ENCODE data around the gene SYT7. TPM values are rescaled to one million over a fixed set of nuclear protein-coding genes. Genes with fewer than 3 reads are reported as not detected.

SYT7 gene
- total RNA-seq, 1 experiment from 2014 or later: 0.48 TPM

DNA sequence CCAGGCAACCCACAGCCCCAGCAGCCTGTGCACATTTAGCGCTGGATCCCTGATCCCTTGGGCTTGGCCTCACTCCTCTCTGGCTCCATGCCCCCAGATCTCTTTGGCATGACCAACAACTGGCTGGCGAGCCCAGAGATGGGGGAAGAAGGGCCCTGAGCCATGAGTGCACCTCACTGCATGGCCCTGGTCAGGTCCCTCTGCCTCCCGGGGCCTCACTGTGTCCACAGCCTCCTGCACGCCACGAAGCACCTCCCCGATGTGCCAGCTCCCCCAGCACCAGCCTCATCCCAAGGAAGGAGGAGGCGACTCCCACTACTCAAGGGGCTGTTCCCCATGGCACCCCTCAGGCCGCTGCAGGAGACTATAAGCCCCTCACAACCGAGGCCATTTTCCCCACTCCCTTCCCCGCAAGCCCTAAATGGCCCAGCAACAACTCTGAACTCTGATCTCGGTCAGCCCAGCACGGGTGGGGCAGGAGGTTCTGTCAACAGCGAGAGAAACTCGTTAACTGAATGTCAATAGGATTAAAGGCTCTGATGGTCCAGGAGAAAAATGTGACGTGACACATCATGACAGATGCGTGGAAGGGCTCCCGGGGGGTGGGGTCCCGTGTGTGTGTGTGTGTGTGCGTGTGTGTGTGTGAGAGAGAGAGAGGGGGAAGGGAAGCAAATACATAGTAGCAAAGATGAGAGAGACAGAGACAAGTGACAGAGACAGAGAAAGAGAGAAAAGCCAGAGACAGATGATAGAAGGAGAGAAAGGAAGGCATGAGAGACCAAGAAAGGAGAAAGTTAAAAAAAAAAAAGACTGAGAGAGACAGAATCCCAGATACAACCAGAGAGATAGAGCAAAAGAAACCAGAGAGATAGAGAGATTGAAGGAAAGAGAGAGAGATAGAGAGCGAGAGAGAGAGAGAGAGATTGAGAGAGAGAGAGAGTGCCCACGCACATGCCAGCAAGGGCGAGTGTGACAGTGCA lies 28.4 kb upstream of the SYT7 start:
- DNase-seq (ENCODE audit: low read depth): no peak

DNA sequence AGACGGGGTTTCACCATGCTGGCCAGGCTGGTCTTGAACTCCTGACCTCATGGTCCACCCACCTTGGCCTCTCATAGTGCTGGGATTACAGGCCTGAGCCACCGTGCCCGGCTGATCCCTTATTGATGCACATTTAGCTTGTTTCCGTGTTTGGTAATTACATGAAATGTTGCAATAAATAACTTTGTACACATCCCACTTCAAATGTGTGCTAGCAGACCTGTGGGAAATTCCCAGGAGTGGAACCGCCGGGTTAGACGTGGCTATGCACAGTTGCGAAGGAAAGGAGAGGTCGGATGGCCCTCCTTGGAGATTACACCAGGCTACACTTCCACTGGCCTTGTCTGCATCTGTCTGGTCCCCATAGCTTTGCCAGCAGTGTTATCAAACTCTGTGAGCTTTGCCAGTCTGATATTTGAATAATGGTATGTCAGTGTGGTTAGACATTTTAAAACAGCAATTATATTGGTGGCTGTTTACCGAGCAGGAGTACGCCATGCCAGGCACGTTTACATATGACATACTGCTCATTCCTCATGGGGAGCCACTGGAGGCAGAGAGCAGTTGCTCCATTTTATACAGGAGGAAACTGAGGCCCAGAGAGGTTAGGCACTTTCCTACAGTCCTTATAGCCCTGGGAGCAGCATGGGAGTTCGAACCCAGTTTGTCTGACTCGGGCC lies 27.2 kb upstream of the SYT7 start:
- DNase-seq (ENCODE audit: low read depth): no peak

GRCh38 chr11:61607426-61607825 lies 26.6 kb upstream of the SYT7 start:
- no peak for DNase-seq (ENCODE audit: low read depth)

- DNase-seq (ENCODE audit: low read depth): no peak
Observed at GRCh38 chr11:61603667-61604066, 22.8 kb upstream of the SYT7 start.

DNA sequence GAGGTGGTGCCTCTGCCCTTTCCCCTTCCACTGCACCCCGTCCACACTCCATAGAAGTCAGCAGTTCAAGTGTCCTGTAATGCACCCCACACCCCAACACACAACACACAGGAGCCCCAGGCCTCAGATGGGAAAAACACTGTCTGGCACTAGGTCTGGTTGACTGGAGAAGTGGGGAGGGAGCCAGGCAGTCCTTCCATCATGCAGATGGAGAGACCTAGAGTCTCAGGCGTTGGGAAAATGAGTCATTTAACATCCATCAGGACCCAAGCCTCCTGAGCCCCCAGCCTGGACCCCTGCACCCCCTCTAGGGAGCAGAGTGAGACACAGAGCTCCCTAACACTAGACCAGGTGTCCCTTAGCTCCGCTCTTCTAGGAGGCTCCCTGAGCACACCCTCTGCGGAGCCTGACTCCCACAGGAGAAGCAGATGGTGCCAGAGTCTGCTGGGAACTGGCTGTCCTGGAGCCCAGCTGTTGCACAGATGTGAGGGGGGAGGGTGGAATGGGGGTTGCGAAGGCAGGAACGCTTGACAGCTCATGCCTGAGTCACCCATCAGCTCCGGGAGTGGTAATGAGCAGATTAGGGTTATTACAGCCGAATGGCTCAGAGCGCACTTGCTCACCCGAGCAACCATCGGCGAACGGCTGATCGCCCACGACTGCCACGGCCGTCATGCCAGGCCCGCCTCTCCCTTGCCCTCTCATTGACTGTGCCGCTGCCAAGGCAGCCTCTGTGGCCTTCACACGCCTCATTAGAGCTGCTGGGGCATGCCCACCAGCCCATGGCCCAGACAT lies 22.1 kb upstream of the SYT7 start:
- peak; percentile 98 for DNase-seq (ENCODE audit: low read depth)

DNA sequence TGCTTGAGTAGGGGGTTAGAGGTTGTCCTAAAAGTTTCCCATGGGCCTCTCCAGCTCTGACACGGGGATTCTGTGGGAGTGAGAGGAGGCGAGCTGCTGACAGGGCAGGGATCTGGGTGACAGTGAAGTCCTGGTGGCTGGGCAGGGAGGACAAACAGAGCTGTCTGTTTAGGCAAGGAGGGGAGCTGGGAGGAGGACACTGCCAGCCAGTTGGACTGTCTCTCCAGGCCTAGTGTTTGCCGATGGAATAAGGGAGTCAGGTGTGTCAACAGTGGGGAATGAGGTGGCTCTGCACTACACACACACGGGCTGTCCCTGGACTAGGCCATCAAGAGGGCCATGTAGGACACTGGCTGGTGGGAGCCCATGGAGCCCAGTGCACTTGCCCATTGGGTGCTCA lies 20.6 kb upstream of the SYT7 start:
- no peak for DNase-seq (ENCODE audit: low read depth)

- peak; percentile 29 for DNase-seq (ENCODE audit: low read depth)
Observed at GRCh38 chr11:61599968-61600710, 19.3 kb upstream of the SYT7 start.

DNA sequence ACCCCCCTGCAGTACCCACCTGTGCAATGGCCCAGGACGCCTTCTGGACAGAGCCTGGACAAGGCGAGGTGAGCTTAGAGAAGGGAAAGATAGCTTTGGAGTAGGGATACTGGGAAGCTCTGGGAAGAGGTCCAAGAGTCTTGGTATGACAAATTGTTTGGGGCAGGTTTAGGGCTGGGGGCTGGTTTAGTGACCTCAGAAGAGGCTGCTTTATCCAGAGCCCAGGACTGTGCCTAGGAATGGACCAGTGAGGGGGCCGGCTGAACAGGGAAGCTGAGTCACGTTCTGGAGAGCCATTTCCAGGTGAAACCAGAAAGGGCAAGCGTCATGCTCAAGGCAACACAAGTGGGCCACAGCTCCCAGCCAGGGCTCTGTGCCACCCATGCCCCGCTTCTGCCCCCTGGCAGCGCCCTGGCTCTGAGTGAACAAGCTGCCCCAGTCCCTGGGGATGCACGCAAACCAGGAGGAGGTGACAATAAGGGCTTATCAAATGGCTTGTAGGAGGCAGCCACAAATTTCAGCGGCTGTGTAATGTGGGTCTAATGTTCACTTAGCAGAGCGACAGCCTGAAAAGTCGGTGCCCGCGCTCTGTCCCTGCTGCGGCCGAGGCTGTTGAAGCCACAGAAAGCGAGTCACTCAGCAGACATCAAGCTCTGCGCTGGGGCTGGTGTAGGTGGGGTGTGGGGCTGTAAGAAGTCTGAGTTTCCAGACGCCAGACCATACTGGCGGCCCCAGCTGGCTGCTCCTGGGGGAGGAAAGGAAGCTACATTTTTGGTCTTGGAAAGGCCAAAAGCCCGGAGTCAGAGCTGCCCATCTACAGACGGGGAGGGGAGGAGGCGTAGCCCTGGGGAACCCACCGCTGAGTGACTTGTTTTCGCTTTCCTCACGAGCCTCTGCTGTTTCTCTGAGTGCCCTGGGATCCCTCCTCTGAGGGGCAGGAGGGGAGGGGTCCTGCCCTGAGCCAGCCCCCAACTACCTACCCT lies 18.3 kb upstream of the SYT7 start:
- peak; percentile 90 for DNase-seq (ENCODE audit: low read depth)

DNA sequence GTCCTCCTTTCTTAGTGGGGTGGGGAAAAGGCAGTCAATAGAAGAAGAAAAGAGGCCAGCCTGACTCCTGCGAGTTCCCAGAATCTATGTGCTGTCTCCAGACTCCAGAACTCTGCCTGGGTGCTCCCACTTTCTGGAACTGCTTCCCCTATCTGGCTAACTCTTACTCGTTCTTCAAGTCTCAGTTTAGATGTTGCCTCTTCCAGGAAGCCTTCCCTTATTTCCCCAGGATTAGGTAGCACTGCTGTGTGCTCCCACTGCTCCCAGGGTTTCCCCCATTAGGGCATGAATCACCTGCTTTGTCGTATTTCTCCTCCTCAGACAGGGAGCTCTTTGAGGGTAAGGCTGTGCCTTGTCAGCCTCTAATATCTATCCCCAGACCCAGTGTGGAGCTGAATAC lies 17.5 kb upstream of the SYT7 start:
- DNase-seq (ENCODE audit: low read depth): no peak

- peak; percentile 65 for DNase-seq (ENCODE audit: low read depth)
Observed at GRCh38 chr11:61596990-61597389, 16.1 kb upstream of the SYT7 start.

GRCh38 chr11:61596542-61596941 lies 15.7 kb upstream of the SYT7 start:
- no peak for DNase-seq (ENCODE audit: low read depth)

GRCh38 chr11:61594907-61595257 lies 14.0 kb upstream of the SYT7 start:
- DNase-seq (ENCODE audit: low read depth): no peak

DNA sequence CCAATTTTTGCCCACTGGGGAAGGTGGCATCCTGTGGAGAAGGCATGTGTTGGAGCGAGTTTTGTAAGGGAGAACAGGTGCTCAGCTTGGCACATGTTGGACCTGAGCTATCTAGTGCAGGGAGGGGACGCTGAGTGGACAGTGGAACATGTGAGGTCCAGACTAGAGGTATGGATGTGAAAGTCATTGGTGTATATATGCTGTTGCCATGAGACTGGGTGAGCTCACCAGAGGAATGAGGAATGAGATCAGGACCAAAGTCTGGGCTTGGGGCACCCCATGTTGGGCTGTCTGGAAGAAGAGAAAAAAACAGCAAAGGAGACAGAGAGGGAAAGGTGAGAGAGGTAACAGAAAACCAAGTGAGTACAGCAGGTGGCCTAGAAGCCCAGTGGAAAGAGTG lies 12.3 kb upstream of the SYT7 start:
- no peak for DNase-seq (ENCODE audit: low read depth)

- no peak for DNase-seq (ENCODE audit: low read depth)
Observed at GRCh38 chr11:61592176-61592575, 11.3 kb upstream of the SYT7 start.

- no peak for DNase-seq (ENCODE audit: low read depth)
Observed at GRCh38 chr11:61589961-61590360, 9.1 kb upstream of the SYT7 start.

- no peak for DNase-seq (ENCODE audit: low read depth)
Observed at GRCh38 chr11:61588728-61589191, 7.9 kb upstream of the SYT7 start.

GRCh38 chr11:61587951-61588727 lies 7.3 kb upstream of the SYT7 start:
- DNase-seq (ENCODE audit: low read depth): no peak

- no peak for DNase-seq (ENCODE audit: low read depth)
Observed at GRCh38 chr11:61587541-61587941, 6.7 kb upstream of the SYT7 start.

DNA sequence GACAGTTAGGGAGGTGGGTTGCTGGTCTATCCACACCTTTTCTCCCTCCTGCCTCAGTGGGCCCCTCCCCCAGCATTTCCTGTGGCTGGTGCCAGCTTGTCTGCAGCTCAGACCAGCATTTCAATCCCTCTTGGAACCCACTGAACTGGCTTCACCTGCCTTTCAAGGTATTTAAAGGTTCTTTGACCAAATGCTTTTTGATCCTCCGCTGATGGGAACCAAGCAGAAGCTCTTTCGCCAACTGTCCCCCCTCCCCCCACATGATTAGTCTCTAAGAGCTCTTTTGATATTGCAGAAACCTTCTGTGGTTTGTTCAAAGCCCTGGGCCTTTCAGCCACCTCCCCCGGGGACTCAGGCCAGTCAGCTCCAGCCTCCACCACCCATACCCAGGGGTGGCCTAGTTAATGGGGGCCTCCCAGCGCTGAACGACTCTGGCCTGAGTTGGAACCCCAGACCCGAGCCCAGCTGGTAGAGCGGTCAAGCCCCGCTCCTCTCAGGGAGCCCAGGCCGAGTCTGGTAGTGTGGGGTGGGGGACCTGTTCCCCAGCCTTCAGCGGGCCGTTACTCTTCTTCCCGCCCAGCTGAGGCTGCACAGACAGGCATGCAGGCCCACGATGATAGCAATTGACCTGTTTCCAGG lies 6.0 kb upstream of the SYT7 start:
- no peak for DNase-seq (ENCODE audit: low read depth)
